Glomerular visceral epithelial cell (primary cell): ENCODE measurements around the gene OAF.

Source experiments
- DNase-seq: peaks from one replicate; pipeline ENCODE4 v3.0.0-alpha.2; 2016; ENCODE audit errors: extremely low spot score

OAF gene

GRCh38 chr11:120222916-120223315 lies 12.1 kb downstream of the OAF start:
- no peak for DNase-seq

DNA sequence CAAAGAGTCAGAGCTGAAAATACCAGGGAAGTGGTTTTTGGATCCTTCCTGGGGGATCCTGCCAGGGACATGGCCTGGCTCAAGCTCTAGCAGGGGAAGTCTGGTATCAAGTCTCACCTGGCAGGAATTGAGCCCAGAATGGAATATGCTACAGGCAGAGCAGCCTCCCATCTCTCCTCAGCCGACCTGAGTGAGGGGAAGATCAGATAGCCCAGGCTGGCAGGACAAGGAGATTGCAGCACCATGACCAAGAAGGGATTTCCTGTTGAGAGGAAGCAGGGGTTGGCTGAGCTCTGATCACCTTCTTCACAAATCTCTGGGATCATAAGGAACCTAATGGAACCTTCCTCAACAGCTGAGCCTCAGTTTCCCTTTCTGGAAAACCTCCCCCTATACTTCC lies 13.0 kb downstream of the OAF start:
- no peak for DNase-seq

DNA sequence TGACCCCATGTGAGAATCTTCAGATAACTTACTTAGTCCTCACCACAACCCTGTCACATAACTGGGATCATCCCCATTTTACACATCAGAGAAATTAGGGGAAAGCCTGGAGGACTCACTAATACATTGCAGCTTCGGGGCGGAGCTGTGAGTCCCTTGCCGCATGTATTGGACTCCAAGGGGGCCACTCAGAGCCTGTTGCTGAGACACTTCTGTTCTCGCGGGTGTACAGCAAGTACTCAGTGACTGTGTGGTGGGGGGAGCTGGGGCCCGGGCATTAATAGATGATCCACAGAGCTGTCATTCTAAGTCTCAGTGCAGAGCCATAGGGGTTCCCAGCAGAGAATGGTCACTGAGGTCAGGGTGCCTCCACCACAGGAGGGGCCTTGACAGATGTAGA lies 13.5 kb downstream of the OAF start:
- no peak for DNase-seq

DNA sequence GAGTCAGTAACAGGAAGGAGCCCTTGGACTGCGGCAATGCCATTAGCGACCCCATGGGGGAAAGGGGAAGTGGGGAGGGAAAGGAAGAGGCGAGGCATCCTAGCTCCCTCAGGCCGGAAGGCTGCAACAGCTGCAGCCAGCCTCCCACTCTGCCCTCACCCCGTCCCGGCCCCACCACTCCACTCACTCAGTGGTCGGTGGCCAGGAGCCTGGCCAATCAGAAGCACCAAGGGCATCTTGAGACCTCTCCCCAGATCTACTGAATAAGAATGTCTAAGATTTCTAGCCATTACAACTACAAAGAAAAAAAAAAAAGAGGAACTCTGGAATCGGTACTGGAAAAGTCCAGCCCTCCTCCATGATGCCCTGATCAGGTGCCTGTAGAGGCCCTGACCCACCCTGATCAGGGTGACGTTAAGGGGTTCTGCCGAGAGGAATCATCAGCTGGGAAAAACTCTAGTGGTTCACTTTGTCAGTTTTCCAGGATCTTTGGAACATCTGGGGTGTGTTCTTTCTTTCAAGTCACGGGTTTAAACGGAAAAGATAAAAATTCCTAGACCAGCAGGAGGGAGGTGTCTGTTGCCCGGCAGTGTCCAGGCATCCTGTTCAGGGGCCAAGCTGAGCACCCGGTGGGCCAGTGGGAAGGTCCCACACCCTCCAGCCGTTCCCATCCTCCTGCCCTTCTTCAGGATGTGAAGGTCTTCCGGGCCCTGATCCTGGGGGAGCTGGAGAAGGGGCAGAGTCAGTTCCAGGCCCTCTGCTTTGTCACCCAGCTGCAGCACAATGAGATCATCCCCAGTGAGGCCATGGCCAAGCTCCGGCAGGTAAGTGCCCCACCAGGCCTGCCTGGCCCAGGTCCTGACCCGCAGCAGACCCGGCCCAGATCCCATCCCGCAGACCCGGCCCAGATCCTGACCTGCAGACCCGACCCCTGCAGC lies 14.4 kb downstream of the OAF start:
- no peak for DNase-seq

DNA sequence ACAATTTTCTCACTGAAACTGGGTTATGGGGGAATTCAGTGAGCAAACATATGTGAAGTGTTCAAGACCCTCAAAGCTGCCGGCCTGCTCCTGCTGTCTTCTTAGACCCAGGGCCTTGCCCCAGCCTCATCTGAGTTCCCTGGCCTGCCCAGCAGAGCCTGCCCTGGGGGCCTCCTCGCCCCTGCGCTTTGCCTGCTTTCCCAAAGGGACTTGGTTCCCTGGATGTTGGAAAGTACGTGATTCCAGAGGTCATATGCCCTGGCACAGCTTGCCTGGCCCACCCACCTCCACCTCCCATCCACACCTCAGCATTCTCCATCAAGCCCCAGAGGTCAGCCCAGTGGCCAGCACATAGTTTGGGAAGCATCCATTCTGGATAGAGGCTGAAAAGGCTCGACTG lies 15.4 kb downstream of the OAF start:
- DNase-seq: no peak

GRCh38 chr11:120226714-120227113 lies 15.9 kb downstream of the OAF start:
- DNase-seq: no peak

- no peak for DNase-seq
Observed at GRCh38 chr11:120227228-120227852, 16.5 kb downstream of the OAF start.

GRCh38 chr11:120228794-120229384 lies 18.1 kb downstream of the OAF start:
- no peak for DNase-seq

DNA sequence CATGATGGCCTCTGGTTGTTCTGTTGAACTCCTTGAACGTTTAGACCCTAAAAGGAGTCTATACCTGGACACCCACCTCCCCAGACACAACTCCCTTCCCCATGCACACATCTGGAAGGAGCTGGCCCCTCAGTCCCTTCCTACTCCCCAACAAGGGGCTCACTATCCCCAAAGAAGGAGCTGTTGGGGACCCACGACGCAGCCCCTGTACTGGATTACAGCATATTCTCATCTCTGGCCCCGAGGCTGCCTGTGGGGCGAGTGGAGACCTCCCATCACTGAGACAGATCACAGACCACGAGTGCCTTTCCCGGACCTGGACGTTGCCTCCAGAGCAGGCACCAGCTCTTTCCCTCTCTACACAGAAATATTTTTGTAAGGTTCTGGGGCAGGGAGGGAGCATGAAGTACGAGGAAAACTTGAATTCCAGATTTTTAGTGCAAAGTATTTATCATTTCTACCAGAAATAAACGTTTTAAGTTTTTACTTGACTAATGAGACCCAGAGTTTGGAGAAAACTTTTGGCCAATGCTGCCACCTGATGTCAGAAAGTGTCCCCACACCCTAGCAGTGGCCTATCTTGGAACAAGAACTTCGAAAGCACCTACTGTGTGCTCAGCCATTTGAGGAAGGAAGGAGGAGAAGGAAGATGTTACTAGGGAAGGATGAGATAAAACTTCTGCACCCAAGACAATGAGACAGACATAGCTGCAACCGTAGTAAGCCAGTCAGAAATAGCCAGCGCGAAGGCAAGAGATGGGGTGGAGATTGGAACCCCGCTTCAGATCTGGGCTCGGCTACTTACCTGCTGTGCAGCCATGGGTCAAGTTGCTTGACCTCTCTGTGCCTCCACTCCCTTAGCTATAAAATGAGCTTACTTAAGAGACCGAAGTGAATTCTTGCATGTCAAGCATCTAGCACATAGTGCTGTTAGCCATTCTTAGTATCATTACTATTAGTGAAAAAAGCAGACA lies 18.9 kb downstream of the OAF start:
- peak; percentile 17 for DNase-seq

DNA sequence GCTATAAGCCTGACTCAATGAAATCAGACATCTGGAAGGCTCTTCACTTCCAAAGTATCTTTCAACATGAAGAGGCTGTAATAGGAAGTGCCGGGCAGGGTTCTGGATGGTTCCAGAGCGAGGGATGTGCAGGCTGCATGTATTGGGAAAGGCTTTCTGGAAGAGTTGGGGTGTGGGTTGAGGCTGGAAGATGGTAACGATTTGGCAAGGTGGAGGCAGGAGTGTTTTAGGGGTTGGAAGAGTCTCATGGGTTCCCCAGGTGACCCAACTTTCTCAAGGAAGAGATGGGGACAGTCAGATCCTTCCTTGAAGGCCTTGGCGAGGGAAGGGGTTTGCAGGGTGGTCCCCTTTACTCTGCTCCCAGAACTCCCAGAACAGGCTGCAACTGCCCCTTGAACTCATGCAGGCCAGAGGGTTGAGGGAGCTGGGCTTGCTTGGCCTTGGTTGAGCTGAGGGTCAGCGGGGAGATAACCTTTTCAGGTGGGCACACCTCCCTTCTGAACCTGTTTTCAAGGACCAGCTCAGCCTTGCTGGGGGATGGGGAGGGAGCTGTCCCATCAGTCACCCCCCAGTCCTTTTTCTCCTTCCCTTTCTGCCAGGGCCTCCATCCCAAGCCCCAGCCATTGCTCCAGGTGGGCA lies 19.7 kb downstream of the OAF start:
- no peak for DNase-seq

DNA sequence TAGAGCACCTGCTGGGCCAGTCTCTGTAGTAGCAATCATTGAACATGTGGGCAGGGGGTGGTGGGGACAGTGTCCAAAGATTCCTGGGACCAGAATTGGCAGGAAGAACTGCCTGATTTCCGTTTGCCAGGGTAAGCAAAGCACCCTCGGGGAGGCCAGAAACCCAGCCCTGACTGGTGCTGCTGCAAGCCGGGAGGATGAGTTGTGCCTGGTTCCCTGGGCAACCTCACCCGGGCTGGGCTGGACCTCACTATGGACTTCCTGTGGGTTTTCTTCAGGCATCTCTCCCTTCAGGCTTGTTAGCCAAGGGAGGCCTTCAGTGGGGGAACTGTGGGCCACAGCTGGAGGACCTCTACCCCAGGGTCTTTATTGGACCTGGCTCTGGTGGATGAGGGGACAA lies 21.1 kb downstream of the OAF start:
- no peak for DNase-seq

GRCh38 chr11:120233207-120233803 lies 22.5 kb downstream of the OAF start:
- no peak for DNase-seq

DNA sequence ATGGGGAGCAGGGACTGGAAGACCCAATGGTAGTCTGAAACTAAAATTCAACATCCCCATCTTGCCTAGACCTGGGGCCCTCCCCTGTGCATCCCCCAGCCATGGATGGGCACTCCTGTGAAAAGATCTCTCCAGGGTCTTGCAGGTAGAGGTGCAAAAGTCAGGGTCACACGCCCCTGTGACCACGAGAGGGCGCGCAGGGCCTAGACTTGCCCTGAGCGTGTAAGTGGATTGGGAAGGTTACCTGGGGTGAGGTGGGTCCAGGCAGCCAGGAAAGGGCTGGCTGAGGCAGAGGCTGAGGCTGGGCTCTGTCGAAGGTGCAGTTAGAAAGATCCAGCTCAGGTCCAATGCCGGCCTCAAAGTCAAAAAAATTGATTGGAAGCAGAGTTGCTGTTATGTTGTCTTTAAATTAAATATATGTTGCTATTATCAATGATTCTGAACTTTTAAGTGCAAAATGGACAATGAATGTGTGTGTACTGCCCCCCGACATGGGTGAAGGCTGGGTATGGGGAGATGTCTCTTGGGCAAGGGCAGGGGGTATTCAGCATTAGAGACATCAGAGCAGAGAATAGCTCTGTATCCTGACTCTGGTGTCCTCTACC lies 24.3 kb downstream of the OAF start:
- peak; percentile 64 for DNase-seq

DNA sequence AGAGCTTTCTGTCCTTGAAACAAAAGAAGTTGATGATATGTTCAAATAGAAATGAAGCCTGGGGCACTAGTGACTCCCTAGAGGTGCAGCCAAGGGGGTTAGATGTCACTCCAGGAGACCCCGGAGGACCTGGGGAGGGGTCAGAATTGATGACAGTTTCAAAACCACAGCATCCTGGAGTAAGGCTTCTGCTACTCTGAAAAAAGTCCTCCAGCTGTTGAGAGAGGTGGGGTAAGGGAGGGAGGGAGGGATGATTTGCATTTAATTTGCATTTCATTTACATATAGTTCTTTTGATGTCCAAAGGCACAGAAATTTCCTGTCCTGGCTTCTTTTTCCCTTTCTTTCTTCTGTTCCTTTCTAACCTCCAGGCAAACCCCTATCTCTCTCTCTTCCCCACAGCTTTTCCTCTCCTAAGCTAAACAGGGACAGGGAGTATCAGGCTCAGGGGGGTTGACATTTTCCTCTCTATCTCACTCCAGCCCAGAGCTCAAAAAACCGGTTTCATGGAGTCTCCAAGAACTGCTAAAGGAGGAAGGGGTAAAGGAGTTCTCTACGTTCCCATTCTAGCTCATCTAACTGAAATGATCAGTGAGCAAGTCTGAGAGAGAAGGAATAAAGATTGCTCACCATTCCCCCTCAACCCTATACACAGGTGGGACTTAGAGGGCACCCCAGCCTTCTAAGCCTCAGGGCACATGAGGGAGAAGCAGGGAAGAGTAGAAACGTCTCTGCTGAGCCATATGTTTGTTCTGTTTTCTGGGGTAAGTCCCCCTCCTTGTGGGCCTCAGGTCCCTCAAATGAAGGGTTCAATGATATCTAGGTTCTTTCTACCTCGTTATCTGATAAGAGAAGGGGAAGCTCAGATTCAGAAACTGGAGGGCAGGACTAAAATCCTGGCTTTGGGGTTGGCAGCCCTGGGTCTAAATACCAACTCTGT lies 25.6 kb downstream of the OAF start:
- no peak for DNase-seq

GRCh38 chr11:120238968-120239620 lies 28.3 kb downstream of the OAF start:
- DNase-seq: no peak

DNA sequence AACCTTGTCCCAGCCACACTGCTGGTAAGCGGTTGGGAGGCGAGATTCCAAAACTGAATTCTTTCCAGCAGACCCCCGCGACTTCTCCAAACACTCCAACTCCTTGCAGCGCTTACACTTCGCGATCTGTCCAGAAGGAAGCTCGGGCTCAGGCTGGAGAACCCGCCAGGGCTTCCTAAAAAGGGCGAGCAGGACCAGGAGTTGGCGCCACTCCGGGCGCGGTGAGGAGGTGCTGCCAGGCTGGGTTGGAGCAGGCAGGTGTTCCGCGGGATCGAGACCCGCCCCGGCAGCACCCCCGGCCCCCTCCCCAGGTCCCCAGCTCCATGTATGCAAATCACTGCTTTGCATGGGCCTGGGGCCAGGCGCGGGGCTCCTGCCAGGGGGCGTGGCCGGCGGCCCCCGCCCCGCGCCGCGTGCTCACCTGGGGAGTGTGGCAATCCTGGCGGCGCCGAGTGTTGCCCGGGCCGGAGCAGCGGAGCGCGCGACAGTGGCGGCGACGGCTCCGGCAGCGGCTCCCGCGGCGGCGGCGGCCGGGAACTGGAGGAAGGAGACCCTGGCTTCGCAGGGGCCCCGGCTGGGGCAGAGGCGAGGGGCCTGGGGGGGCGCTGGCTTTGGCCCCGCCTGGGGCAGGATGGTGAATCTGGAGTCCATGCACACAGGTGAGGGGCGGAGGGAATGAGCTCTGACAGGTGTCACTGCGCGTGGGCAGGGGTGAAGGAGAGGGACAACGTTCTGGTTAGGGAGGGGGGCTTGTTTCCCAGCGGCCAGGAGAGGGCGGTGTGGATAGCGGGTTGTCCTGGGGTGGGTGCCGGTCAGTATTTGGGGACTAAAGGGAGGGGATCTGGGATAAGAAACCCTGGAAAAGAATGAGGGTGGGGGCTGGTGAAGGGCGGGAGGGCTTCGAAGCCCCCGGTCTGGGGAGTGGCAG lies 29.1 kb downstream of the OAF start, which contains the start of gene POU2F3:
Gene POU2F3 (plus strand): TSS at position 428 of the 928 bp plus-strand sequence. CDS start 204 bp downstream, at position 632.
- DNase-seq: no peak

GRCh38 chr11:120240866-120241265 lies 30.0 kb downstream of the OAF start:
- DNase-seq: no peak
